DND-41 (cell line): Measurements from ENCODE around the gene RARRES1.

Experiments used
- ATAC-seq: fragments of 200-7000 bp; cut with Tn5 transposase; 3 replicates; pipeline ENCODE4 v1.9.1; 2021; ENCODE audit warnings: low read depth; ENCODE audit not compliant: insufficient read depth
- DNase-seq: peaks from one replicate; pipeline ENCODE4 v3.0.0-alpha.2; 2020
- H2AFZ ChIP-seq: 2 replicates; pipeline ENCODE4 v1.6.0; 2012; ENCODE audit warnings: low read depth, low read length
- H3K27ac ChIP-seq: 2 replicates; pipeline ENCODE4 v1.5.1; 2012; ENCODE audit warnings: low read length, inconsistent platforms
- H3K27me3 ChIP-seq: fragments of 200-600 bp; sonication (generic); 2 replicates; pipeline ENCODE4 v1.6.0; 2012; ENCODE audit warnings: low read length, mild to moderate bottlenecking, inconsistent platforms; ENCODE audit not compliant: insufficient read depth, poor library complexity
- H3K36me3 ChIP-seq: 2 replicates; pipeline ENCODE4 v1.5.1; 2012; ENCODE audit warnings: low read length, inconsistent platforms; ENCODE audit not compliant: insufficient read depth
- H3K4me1 ChIP-seq: 2 replicates; pipeline ENCODE4 v1.5.1; 2012; ENCODE audit warnings: mild to moderate bottlenecking, low read length; ENCODE audit not compliant: insufficient read depth
- H3K4me2 ChIP-seq: 2 replicates; pipeline ENCODE4 v1.6.0; 2012; ENCODE audit warnings: mild to moderate bottlenecking, moderate library complexity, low read length, inconsistent platforms; ENCODE audit not compliant: insufficient read depth
- H3K4me3 ChIP-seq, 2 experiments: fragments of 200-600 bp in 1 of 2; shearing (Covaris generic) in 1 of 2; 2 replicates each; pipeline ENCODE4 v1.5.1; 2012 to 2016; ENCODE audit warnings: inconsistent platforms in 2 of 2, low read length in 2 of 2, mild to moderate bottlenecking in 2 of 2, low read depth in 1 of 2, moderate library complexity in 1 of 2
- H3K79me2 ChIP-seq: 2 replicates; pipeline ENCODE4 v1.6.0; 2012; ENCODE audit warnings: low read length, inconsistent platforms; ENCODE audit not compliant: insufficient read depth
- H3K9ac ChIP-seq: 2 replicates; pipeline ENCODE4 v1.6.0; 2012; ENCODE audit warnings: low read depth, mild to moderate bottlenecking, inconsistent platforms, low read length, moderate library complexity
- H3K9me3 ChIP-seq: 2 replicates; pipeline ENCODE4 v1.5.1; 2012; ENCODE audit warnings: low read length, moderate library complexity, mild to moderate bottlenecking, inconsistent platforms; ENCODE audit not compliant: insufficient read depth, severe bottlenecking
- H4K20me1 ChIP-seq: 2 replicates; pipeline ENCODE4 v1.6.0; 2012; ENCODE audit warnings: low read length; ENCODE audit not compliant: insufficient read depth
- EZH2 ChIP-seq: IDR thresholded peaks from 3 replicates; pipeline ENCODE4 v1.6.1; 2012; ENCODE audit warnings: borderline replicate concordance, low read depth, mild to moderate bottlenecking, moderate library complexity, low read length, inconsistent platforms; ENCODE audit not compliant: severe bottlenecking
- TF ChIP-seq, protein P1 (sequence below): IDR thresholded peaks from 2 replicates; pipeline ENCODE4 v1.5.1; 2012; ENCODE audit warnings: borderline replicate concordance, low read length, moderate library complexity, mild to moderate bottlenecking; ENCODE audit not compliant: poor library complexity, severe bottlenecking; ENCODE audit errors: extremely low read depth

Gene RARRES1

GRCh38 chr3:158768361-158768787, 36.1 kb upstream of the RARRES1 start:
- Histone ChIP-seq H3K36me3 (no peaks in the 10 kb centered on the region), H3K27me3 (no peaks in the 10 kb centered on the region), H2AFZ (no peak overlapping the region), H3K27ac (no peak overlapping the region), H3K79me2 (no peaks in the 10 kb centered on the region), H3K4me2 (no peak overlapping the region), H3K4me1 (no peaks in the 10 kb centered on the region), H3K9me3 (no peaks in the 10 kb centered on the region), H3K9ac (no peak overlapping the region), H4K20me1 (no peaks in the 10 kb centered on the region), H3K4me3 (no peak overlapping the region)
- TF ChIP-seq EZH2, result no peak
- TF ChIP-seq, protein P1, sequence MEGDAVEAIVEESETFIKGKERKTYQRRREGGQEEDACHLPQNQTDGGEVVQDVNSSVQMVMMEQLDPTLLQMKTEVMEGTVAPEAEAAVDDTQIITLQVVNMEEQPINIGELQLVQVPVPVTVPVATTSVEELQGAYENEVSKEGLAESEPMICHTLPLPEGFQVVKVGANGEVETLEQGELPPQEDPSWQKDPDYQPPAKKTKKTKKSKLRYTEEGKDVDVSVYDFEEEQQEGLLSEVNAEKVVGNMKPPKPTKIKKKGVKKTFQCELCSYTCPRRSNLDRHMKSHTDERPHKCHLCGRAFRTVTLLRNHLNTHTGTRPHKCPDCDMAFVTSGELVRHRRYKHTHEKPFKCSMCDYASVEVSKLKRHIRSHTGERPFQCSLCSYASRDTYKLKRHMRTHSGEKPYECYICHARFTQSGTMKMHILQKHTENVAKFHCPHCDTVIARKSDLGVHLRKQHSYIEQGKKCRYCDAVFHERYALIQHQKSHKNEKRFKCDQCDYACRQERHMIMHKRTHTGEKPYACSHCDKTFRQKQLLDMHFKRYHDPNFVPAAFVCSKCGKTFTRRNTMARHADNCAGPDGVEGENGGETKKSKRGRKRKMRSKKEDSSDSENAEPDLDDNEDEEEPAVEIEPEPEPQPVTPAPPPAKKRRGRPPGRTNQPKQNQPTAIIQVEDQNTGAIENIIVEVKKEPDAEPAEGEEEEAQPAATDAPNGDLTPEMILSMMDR, result no peak
- no peak for DNase-seq
- no peak for ATAC-seq

DNA sequence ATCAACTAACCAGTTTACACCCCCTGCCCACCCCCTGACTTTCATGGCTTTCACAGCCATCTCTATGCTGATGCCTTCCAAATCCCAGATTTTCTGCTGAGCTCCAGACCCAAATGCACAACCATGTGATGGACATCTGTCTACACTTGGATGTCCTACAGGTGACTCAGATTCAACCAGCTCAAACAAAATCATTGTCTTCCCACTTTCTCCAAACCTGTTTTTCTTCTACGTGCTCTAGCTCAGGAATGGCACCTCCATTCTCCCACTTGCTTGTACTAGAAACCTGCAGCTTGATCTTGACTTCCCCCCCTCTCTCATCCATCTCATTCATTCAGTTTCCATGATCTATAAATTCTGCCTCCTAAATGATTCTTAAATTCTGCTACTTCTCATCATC, 34.1 kb upstream of the RARRES1 start:
- TF ChIP-seq EZH2, result no peak
- TF ChIP-seq, protein P1, result no peak
- Histone ChIP-seq H3K9ac (no peak overlapping the region), H3K27me3 (no peaks in the 10 kb centered on the region), H3K27ac (no peak overlapping the region), H4K20me1 (no peaks in the 10 kb centered on the region), H3K79me2 (no peaks in the 10 kb centered on the region), H3K4me2 (no peak overlapping the region), H3K9me3 (no peaks in the 10 kb centered on the region), H3K4me3 (no peak overlapping the region), H3K4me1 (no peaks in the 10 kb centered on the region), H2AFZ (no peak overlapping the region), H3K36me3 (no peaks in the 10 kb centered on the region)
- DNase-seq (no peak), ATAC-seq (no peak)

DNA sequence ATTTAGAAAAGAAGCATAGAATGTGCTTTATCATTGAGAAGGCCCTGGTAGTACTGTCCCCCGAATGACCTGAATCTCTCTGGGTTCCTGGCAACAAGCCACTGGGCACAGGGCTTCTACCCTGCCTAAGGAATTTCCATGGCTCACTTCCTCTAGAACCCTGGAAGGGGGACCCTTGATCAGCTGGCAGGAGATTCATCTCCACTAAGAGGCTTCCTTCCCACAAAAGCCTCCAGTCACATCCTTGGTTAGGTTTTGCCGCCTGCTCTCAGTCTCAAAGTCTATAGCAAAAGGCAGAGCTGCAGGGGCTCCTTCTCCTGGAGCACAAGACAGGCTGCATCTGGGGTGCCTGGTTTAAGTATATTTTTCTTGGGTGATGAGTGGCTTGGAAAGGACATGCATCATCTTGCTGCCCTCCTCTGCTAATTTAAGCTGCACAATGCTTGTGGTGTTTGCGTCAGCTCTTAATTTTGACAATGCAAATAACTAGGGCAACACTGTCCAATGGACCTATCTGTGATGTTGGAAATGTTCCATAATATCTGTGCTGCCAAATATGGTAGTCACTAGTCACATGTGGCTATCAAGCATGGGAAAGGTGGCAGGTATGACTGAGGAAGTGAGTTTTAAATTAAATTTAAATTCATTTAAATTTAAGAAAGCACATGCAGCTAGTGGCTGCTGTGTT, 33.4 kb upstream of the RARRES1 start:
- Histone ChIP-seq H3K9ac (no peak overlapping the region), H3K27ac (no peak overlapping the region), H4K20me1 (no peaks in the 10 kb centered on the region), H3K4me1 (no peaks in the 10 kb centered on the region), H3K36me3 (no peaks in the 10 kb centered on the region), H3K27me3 (no peaks in the 10 kb centered on the region), H3K4me2 (no peak overlapping the region), H3K4me3 (no peak overlapping the region), H3K9me3 (no peaks in the 10 kb centered on the region), H3K79me2 (no peaks in the 10 kb centered on the region), H2AFZ (no peak overlapping the region)
- TF ChIP-seq, protein P1, result no peak
- TF ChIP-seq EZH2, result no peak
- ATAC-seq (no peak), DNase-seq (no peak)
